SK-N-SH (cell line): ENCODE results near the gene VWA5B2.

ENCODE experiments used
- EP300 ChIP-seq, 2 experiments: IDR thresholded peaks; 2 replicates each; pipeline versions ENCODE4 v1.4.0 to v1.6.1; 2012; ENCODE audit warnings: borderline replicate concordance in 1 of 2, low read depth in 1 of 2, low read length in 1 of 2
- POLR2AphosphoS5 ChIP-seq: IDR thresholded peaks from 2 replicates; pipeline ENCODE4 v1.6.1; 2012; ENCODE audit warnings: low read depth, low read length
- RAD21 ChIP-seq: IDR thresholded peaks from 2 replicates; pipeline ENCODE4 v1.6.1; 2012; ENCODE audit warnings: mild to moderate bottlenecking, low read length
- SMC3 ChIP-seq: IDR thresholded peaks from 2 replicates; pipeline ENCODE4 v1.6.1; 2012; ENCODE audit warnings: low read depth, low read length, improper control_type of control experiment
- YY1 ChIP-seq: IDR thresholded peaks from 2 replicates; pipeline ENCODE4 v1.4.0; 2012; ENCODE audit warnings: low read depth, mild to moderate bottlenecking
- TF ChIP-seq, protein P1 (sequence below): fragments of 200-600 bp; sonication (generic); IDR thresholded peaks from 2 replicates; pipeline ENCODE4 v1.6.1; 2017; ENCODE audit warnings: antibody characterized with exemption, mild to moderate bottlenecking, moderate library complexity

- TF ChIP-seq YY1 (no peak), SMC3 (no peak), EP300 (IDR thresholded peaks at IDR 0.05; ENCODE audit: borderline replicate concordance in 1 of 2, low read depth in 1 of 2, low read length in 1 of 2) (no peak), RAD21 (no peak), POLR2AphosphoS5 (no peak)
- TF ChIP-seq, protein P1, sequence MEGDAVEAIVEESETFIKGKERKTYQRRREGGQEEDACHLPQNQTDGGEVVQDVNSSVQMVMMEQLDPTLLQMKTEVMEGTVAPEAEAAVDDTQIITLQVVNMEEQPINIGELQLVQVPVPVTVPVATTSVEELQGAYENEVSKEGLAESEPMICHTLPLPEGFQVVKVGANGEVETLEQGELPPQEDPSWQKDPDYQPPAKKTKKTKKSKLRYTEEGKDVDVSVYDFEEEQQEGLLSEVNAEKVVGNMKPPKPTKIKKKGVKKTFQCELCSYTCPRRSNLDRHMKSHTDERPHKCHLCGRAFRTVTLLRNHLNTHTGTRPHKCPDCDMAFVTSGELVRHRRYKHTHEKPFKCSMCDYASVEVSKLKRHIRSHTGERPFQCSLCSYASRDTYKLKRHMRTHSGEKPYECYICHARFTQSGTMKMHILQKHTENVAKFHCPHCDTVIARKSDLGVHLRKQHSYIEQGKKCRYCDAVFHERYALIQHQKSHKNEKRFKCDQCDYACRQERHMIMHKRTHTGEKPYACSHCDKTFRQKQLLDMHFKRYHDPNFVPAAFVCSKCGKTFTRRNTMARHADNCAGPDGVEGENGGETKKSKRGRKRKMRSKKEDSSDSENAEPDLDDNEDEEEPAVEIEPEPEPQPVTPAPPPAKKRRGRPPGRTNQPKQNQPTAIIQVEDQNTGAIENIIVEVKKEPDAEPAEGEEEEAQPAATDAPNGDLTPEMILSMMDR = no peak
Observed at GRCh38 chr3:184198509-184198908, 30.9 kb upstream of the VWA5B2 start.
